ENCODE measurements around the gene DNAAF6.
"Not testable (repeated sequence)": the region's sequence is repeated elsewhere in the genome, so short reads cannot be mapped to it uniquely, and the experiment has no call there.

Gene DNAAF6

GRCh38 chrX:107205770-107206696 is at the start of gene DNAAF6, which contains the start of gene NUP62CL:
Gene DNAAF6 (plus strand): TSS chrX:107206611. CDS start chrX:107212876, 6,265 bp downstream.
Gene NUP62CL (minus strand): TSS chrX:107206433. CDS start chrX:107175146, 31,287 bp downstream.
- peak within 1 kb of the TSS; percentile 90 for H3K27ac ChIP-seq
- no peak for TF ChIP-seq ZFX (IDR thresholded peaks at IDR 0.05; ENCODE audit: borderline replicate concordance)
- TF ChIP-seq CTCF (IDR thresholded peaks at IDR 0.05) = no peak

GRCh38 chrX:107157618-107158017 is 48.8 kb upstream of the DNAAF6 start:
- not testable (repeated sequence) for H3K27ac ChIP-seq

- TF ChIP-seq ZFX (IDR thresholded peaks at IDR 0.05; ENCODE audit: borderline replicate concordance) (no peak), CTCF (IDR thresholded peaks at IDR 0.05) (no peak)
- H3K27ac ChIP-seq = no peak overlapping the region
Measured at GRCh38 chrX:107167163-107167921, 39.1 kb upstream of the DNAAF6 start.

- TF ChIP-seq CTCF (IDR thresholded peaks at IDR 0.05) = no peak
- TF ChIP-seq ZFX (IDR thresholded peaks at IDR 0.05; ENCODE audit: borderline replicate concordance) = no peak
Measured at GRCh38 chrX:107168257-107168656, 38.2 kb upstream of the DNAAF6 start.

GRCh38 chrX:107168712-107169111 is 37.7 kb upstream of the DNAAF6 start:
- no peak for TF ChIP-seq CTCF (IDR thresholded peaks at IDR 0.05)
- no peak for TF ChIP-seq ZFX (IDR thresholded peaks at IDR 0.05; ENCODE audit: borderline replicate concordance)
- no peak overlapping the region for H3K27ac ChIP-seq

More at GRCh38 chrX:107168257-107168656, 38.2 kb upstream of the DNAAF6 start:
- H3K27ac ChIP-seq = no peak overlapping the region

- TF ChIP-seq CTCF (IDR thresholded peaks at IDR 0.05) (no peak), ZFX (IDR thresholded peaks at IDR 0.05; ENCODE audit: borderline replicate concordance) (no peak)
- H3K27ac ChIP-seq = no peak overlapping the region
Measured at GRCh38 chrX:107171369-107172102, 34.9 kb upstream of the DNAAF6 start.

- no peak overlapping the region for H3K27ac ChIP-seq
- no peak for TF ChIP-seq ZFX (IDR thresholded peaks at IDR 0.05; ENCODE audit: borderline replicate concordance)
- no peak for TF ChIP-seq CTCF (IDR thresholded peaks at IDR 0.05)
Measured at GRCh38 chrX:107197319-107197718, 9.1 kb upstream of the DNAAF6 start.

- H3K27ac ChIP-seq = not testable (repeated sequence)
Measured at GRCh38 chrX:107198074-107198473, 8.3 kb upstream of the DNAAF6 start.

Data from 22Rv1 (cell line).